Smooth muscle cell (in vitro differentiated cells): ENCODE results near the gene NABP1. TPM values are rescaled to one million over a fixed set of nuclear protein-coding genes. Genes with fewer than 3 reads are reported as not detected.

Source experiments
- DNase-seq: peaks from one replicate; lab custom pipeline; 2025; ENCODE audit not compliant: unreplicated experiment; lab: John Stamatoyannopoulos, UW
- H2AFZ ChIP-seq: fragments of 200-600 bp; sonication (generic); 2 replicates; pipeline ENCODE4 v1.6.0; 2016; ENCODE audit warnings: antibody characterized with exemption, low read depth, mild to moderate bottlenecking
- H3F3A ChIP-seq: fragments of 200-600 bp; sonication (generic); 2 replicates; pipeline ENCODE4 v1.6.0; 2017; ENCODE audit warnings: antibody characterized with exemption, low read depth
- H3K27ac ChIP-seq: fragments of 200-600 bp; sonication (generic); 2 replicates; pipeline ENCODE4 v1.5.1; 2016; ENCODE audit warnings: low read depth, mild to moderate bottlenecking
- H3K27me3 ChIP-seq: fragments of 200-600 bp; sonication (generic); 2 replicates; pipeline ENCODE4 v1.6.1; 2016; ENCODE audit warnings: low read depth, mild to moderate bottlenecking
- H3K36me3 ChIP-seq: fragments of 200-600 bp; sonication (generic); 2 replicates; pipeline ENCODE4 v1.5.1; 2016; ENCODE audit warnings: low read depth
- H3K4me1 ChIP-seq: fragments of 200-600 bp; sonication (generic); 2 replicates; pipeline ENCODE4 v1.5.1; 2016; ENCODE audit warnings: low read depth
- H3K4me2 ChIP-seq: fragments of 200-600 bp; sonication (generic); 2 replicates; pipeline ENCODE4 v1.6.0; 2016; ENCODE audit warnings: mild to moderate bottlenecking
- H3K4me3 ChIP-seq: fragments of 200-600 bp; sonication (generic); 2 replicates; pipeline ENCODE4 v1.5.1; 2016; ENCODE audit warnings: mild to moderate bottlenecking
- H3K79me2 ChIP-seq: fragments of 200-600 bp; sonication (generic); 2 replicates; pipeline ENCODE4 v1.6.0; 2016; ENCODE audit warnings: low read depth, mild to moderate bottlenecking
- H3K9ac ChIP-seq: fragments of 200-600 bp; sonication (generic); 2 replicates; pipeline ENCODE4 v1.6.0; 2016; ENCODE audit warnings: low read depth
- H3K9me3 ChIP-seq: fragments of 200-600 bp; sonication (generic); replicated peaks from 2 replicates; pipeline ENCODE4 v1.5.1; 2016; ENCODE audit warnings: low read depth
- H4K20me1 ChIP-seq: fragments of 200-600 bp; sonication (generic); 2 replicates; pipeline ENCODE4 v1.6.0; 2016; ENCODE audit warnings: low read depth
- WGBS: methylation state at CpG from one replicate; pipeline ENCODE4 v1.1.7; 2016; ENCODE audit warnings: low lambda C conversion rate; 5-methylcytosine and 5-hydroxymethylcytosine counted together
- polyA plus RNA-seq: library from polyadenylated mRNA; unstranded; fragments of >200 nt; fragmentation: Nextera tagmentation; extraction: Ambion mirVana; gene quantifications from 2 replicates; pipeline ENCODE4 v1.2.1, GENCODE V29; 2016
- total RNA-seq: library from RNA; depleted of rRNA; stranded (reverse); fragments of >200 nt; gene quantifications from 2 replicates; pipeline ENCODE4 v1.2.3, GENCODE V29; 2014
- TF ChIP-seq, protein P1 (sequence below): fragments of 200-600 bp; sonication (generic); IDR thresholded peaks from 2 replicates; pipeline ENCODE4 v1.5.1; 2017; ENCODE audit warnings: borderline replicate concordance, mild to moderate bottlenecking, antibody characterized with exemption; ENCODE audit not compliant: insufficient read depth, poor library complexity, severe bottlenecking

NABP1 gene
- total and polyA plus RNA-seq, 2 experiments from 2014 or later: 7.8 to 44.9 TPM

DNA sequence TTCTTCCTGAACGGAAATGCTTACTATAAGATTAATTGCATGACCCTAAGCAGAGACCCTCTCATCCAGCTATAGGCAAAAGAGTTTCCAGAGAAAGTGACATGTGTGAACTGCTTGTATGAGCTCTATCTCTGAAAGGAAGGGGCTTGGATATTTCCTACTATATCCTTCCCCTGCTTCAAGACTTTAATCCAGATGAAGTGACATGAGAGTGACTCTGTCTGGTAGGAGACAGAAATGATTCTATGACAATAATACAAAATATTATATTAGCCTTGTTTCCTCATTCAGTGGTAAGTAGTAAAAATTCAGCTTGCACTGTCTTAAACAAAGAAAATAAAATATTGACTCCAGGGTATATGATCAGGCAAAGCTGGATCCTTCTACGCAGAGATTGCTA is 37.5 kb downstream of the NABP1 start:
- H3K27ac ChIP-seq: no peak overlapping the region
- no peaks in the 10 kb centered on the region for H3K4me1 ChIP-seq
- H3K9ac ChIP-seq: no peak overlapping the region
- TF ChIP-seq, protein P1, sequence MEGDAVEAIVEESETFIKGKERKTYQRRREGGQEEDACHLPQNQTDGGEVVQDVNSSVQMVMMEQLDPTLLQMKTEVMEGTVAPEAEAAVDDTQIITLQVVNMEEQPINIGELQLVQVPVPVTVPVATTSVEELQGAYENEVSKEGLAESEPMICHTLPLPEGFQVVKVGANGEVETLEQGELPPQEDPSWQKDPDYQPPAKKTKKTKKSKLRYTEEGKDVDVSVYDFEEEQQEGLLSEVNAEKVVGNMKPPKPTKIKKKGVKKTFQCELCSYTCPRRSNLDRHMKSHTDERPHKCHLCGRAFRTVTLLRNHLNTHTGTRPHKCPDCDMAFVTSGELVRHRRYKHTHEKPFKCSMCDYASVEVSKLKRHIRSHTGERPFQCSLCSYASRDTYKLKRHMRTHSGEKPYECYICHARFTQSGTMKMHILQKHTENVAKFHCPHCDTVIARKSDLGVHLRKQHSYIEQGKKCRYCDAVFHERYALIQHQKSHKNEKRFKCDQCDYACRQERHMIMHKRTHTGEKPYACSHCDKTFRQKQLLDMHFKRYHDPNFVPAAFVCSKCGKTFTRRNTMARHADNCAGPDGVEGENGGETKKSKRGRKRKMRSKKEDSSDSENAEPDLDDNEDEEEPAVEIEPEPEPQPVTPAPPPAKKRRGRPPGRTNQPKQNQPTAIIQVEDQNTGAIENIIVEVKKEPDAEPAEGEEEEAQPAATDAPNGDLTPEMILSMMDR: no peak
- no peak overlapping the region for H3K4me2 ChIP-seq
- H2AFZ ChIP-seq: no peak overlapping the region
- H3K4me3 ChIP-seq: no peak overlapping the region
- no peaks in the 10 kb centered on the region for H3K79me2 ChIP-seq
- H4K20me1 ChIP-seq: no peaks in the 10 kb centered on the region
- H3K9me3 ChIP-seq: no peaks in the 10 kb centered on the region
- no peaks in the 10 kb centered on the region for H3K27me3 ChIP-seq
- no peaks in the 10 kb centered on the region for H3F3A ChIP-seq
- no peaks in the 10 kb centered on the region for H3K36me3 ChIP-seq
- 85% methylated on average over 2 of the region's 2 CpGs for WGBS
- no peak for DNase-seq

DNA sequence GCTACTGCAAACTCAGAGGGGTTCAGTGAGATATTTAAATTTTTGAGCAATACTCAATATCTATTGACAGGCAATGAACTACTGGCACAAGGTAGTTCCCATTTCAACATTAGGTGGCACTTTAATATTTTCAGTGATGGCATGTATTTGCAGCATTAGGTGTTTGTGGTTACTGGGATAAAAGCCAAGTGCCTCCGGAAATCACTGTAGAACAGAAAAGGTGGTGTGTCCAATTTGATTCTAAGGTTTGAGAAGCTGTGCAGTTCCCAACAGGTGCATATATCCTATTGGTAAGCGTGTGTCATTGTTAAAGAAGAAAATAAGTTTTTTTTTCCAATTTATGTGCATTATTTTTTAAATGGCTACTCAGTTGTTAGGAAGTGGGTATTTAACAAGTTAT is 41.3 kb downstream of the NABP1 start:
- Histone ChIP-seq H3K9ac (no peak overlapping the region), H3K27ac (no peak overlapping the region), H3F3A (no peaks in the 10 kb centered on the region), H3K4me3 (no peak overlapping the region), H3K9me3 (no peaks in the 10 kb centered on the region), H3K27me3 (no peaks in the 10 kb centered on the region), H2AFZ (no peak overlapping the region), H3K36me3 (no peaks in the 10 kb centered on the region), H3K4me1 (no peaks in the 10 kb centered on the region), H4K20me1 (no peaks in the 10 kb centered on the region), H3K4me2 (no peak overlapping the region), H3K79me2 (no peaks in the 10 kb centered on the region)
- TF ChIP-seq, protein P1: no peak
- WGBS: 97% methylated on average over 2 of the region's 2 CpGs
- no peak for DNase-seq

DNA sequence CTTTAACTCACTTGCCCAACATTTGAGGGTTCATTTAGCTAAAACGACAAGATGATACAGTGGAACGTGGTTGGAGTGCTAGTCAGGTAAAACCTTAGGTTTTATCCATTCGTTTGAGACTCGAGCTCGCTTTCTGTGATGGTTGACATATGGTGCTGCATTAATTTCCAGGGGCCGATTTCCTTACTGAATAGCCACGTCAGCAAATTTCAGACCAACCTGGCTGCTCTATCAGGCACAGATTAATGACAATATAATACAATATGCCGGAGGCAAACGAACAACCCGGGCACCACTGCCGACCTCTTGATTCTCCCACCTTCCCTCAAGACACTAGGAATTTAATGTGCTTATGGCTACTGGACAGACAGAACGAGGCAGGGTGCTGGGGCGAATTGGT is 42.0 kb downstream of the NABP1 start:
- Histone ChIP-seq H4K20me1 (no peaks in the 10 kb centered on the region), H3K27ac (no peak overlapping the region)

DNA sequence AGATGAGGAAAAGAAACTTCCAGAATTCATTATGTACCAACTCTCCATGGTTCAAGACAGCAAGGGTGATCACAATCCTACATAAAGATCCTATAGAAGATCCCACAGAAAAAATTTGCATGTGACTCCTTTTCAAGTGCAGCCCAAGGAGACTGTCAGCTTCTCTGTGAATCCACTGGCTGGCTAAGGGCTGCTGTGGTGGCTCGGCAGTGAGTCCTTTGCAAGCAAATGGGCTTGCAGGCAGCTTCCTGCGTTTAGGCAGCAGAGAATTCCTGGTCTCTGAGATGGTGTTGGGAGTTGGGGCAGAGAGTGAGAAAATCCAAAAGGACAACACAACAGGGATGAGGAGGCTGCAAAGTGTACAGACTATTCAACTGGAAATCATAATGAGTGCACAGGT is 43.4 kb downstream of the NABP1 start:
- Histone ChIP-seq H3K27me3 (no peaks in the 10 kb centered on the region), H3F3A (no peaks in the 10 kb centered on the region)

More for the DNA sequence above, 42.0 kb downstream of the NABP1 start:
- Histone ChIP-seq H3K4me1 (no peaks in the 10 kb centered on the region), H3K9ac (no peak overlapping the region), H3F3A (no peaks in the 10 kb centered on the region), H3K27me3 (no peaks in the 10 kb centered on the region), H3K4me2 (no peak overlapping the region), H3K4me3 (no peak overlapping the region), H3K79me2 (no peaks in the 10 kb centered on the region), H3K9me3 (no peaks in the 10 kb centered on the region), H3K36me3 (no peaks in the 10 kb centered on the region), H2AFZ (no peak overlapping the region)
- TF ChIP-seq, protein P1: no peak
- DNase-seq: no peak
- 93% methylated on average over 13 of the region's 13 CpGs for WGBS

More for the DNA sequence above, 43.4 kb downstream of the NABP1 start:
- Histone ChIP-seq H2AFZ (no peak overlapping the region), H3K4me3 (no peak overlapping the region), H3K79me2 (no peaks in the 10 kb centered on the region), H3K9ac (no peak overlapping the region), H4K20me1 (no peaks in the 10 kb centered on the region), H3K36me3 (no peaks in the 10 kb centered on the region), H3K27ac (no peak overlapping the region), H3K9me3 (no peaks in the 10 kb centered on the region), H3K4me2 (no peak overlapping the region), H3K4me1 (no peaks in the 10 kb centered on the region)
- 44% methylated on average over 2 of the region's 2 CpGs for WGBS
- TF ChIP-seq, protein P1: no peak
- no peak for DNase-seq
